Ectodermal cell (in vitro differentiated cells): ENCODE data around the gene PKP4.

ENCODE experiments used
- H3K27ac ChIP-seq: 2 replicates; pipeline ENCODE4 v1.7.0; 2013; ENCODE audit warnings: mild to moderate bottlenecking, low read depth, low read length; ENCODE audit not compliant: insufficient read depth, poor library complexity, severe bottlenecking
- H3K27me3 ChIP-seq: 2 replicates; pipeline ENCODE4 v1.7.0; 2013; ENCODE audit warnings: mild to moderate bottlenecking, low read length; ENCODE audit not compliant: insufficient read depth, control insufficient read depth, poor library complexity, severe bottlenecking
- H3K36me3 ChIP-seq: one replicate; pipeline ENCODE4 v1.7.0; 2013; ENCODE audit warnings: low read length; ENCODE audit not compliant: control insufficient read depth, insufficient read depth
- H3K4me1 ChIP-seq: one replicate; pipeline ENCODE4 v1.7.0; 2013; ENCODE audit warnings: low read length; ENCODE audit not compliant: control insufficient read depth, insufficient read depth
- H3K4me3 ChIP-seq: 2 replicates; pipeline ENCODE4 v1.7.0; 2013; ENCODE audit warnings: low read depth, low read length, control low read depth; ENCODE audit not compliant: insufficient read depth
- H3K9me3 ChIP-seq: 2 replicates; pipeline ENCODE4 v1.7.0; 2013; ENCODE audit warnings: mild to moderate bottlenecking, low read length, moderate library complexity; ENCODE audit not compliant: control insufficient read depth
- WGBS, 2 experiments: methylation state at CpG; one replicate each; pipeline ENCODE4 v1.1.7; 2013; ENCODE audit warnings: missing lambda C conversion rate in 2 of 2; 5-methylcytosine and 5-hydroxymethylcytosine counted together

The PKP4 gene

DNA sequence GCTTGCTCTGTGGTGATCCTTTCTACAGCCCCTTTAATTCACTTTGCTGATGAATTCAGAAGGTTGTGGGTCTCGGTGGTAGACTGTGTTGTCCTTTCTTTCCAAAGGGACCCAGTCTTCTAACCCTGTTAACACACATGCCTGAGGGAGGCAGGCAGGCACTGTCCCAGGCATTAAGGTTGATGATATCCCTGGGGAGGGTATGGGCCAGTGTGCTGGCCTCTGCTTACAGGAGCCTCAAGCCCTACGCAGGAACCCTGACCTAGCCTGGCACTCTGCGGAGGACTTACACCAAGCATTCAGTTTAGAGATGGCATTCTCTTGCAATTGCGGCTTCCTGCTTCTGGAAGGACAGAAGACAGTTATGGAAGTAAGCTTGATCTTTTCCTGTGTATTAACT lies 102.5 kb downstream of the PKP4 start:
- Histone ChIP-seq H3K4me3 (no peak overlapping the region), H3K36me3 (no peaks in the 10 kb centered on the region), H3K27me3 (no peaks in the 10 kb centered on the region), H3K27ac (no peak overlapping the region), H3K9me3 (no peaks in the 10 kb centered on the region), H3K4me1 (no peaks in the 10 kb centered on the region)
- 98 to 99% methylated on average over 4 of the region's 4 CpGs for WGBS, 2 experiments

- Histone ChIP-seq H3K27ac (no peak overlapping the region), H3K4me3 (no peak overlapping the region), H3K9me3 (no peaks in the 10 kb centered on the region), H3K4me1 (no peaks in the 10 kb centered on the region), H3K36me3 (no peaks in the 10 kb centered on the region), H3K27me3 (no peaks in the 10 kb centered on the region)
Measured at GRCh38 chr2:158560259-158560658, 103.5 kb downstream of the PKP4 start.

DNA sequence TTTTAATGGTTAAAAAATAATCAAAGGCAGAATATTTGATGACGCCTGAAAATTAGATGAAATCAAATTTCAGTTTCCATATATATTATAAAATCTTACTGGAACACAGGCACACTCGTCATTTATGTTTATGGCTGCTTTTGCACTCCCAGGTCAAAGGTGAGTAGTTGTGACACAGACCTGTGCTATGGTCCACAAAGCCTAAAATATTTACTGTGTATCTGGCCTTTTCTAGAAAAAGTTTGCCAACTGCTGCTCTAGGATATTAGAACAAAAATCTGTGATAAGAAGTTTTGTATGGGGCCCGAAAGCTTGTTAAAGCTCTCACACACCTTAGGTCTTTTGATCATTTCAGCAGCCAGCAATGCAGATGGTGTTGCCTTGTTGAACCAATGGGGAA lies 104.3 kb downstream of the PKP4 start:
- no peaks in the 10 kb centered on the region for H3K36me3 ChIP-seq
- WGBS, 2 experiments: 88 to 97% methylated on average over 2 of the region's 3 CpGs
- no peak overlapping the region for H3K4me3 ChIP-seq
- H3K4me1 ChIP-seq: no peaks in the 10 kb centered on the region
- H3K27ac ChIP-seq: no peak overlapping the region
- H3K27me3 ChIP-seq: no peaks in the 10 kb centered on the region
- no peaks in the 10 kb centered on the region for H3K9me3 ChIP-seq

GRCh38 chr2:158567208-158567607 lies 110.5 kb downstream of the PKP4 start:
- no peak overlapping the region for H3K4me3 ChIP-seq
- H3K9me3 ChIP-seq: no peaks in the 10 kb centered on the region
- H3K4me1 ChIP-seq: no peaks in the 10 kb centered on the region
- H3K27me3 ChIP-seq: no peaks in the 10 kb centered on the region
- H3K27ac ChIP-seq: no peak overlapping the region
- 91 to 97% methylated on average over 2 of the region's 2 CpGs for WGBS, 2 experiments
- no peaks in the 10 kb centered on the region for H3K36me3 ChIP-seq

- Histone ChIP-seq H3K9me3 (no peaks in the 10 kb centered on the region), H3K4me3 (no peak overlapping the region), H3K4me1 (no peaks in the 10 kb centered on the region), H3K27ac (no peak overlapping the region), H3K36me3 (no peaks in the 10 kb centered on the region), H3K27me3 (no peaks in the 10 kb centered on the region)
- WGBS, 2 experiments: 91 to 97% methylated on average over 2 of the region's 2 CpGs
Measured at GRCh38 chr2:158569284-158569683, 112.5 kb downstream of the PKP4 start.

DNA sequence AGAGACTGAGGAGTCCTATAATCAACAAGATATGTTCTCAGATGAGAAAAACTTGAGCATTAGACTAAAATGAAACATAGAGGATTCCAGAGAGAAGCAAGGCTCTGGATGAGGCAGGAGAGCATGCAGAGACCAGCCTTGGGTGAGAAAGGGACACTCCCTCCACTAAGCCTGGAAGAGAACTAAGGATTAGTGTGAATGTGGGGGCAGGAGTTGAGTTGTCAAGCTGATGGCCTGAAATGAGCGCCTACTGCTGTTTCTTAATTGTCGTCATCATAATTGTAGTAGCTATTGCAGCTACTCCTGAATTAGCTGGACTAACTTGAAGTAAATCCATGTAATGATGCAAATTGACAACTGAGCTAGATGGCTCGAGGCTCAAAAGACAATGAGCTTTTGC lies 114.1 kb downstream of the PKP4 start:
- no peak overlapping the region for H3K27ac ChIP-seq
- no peaks in the 10 kb centered on the region for H3K36me3 ChIP-seq
- WGBS, 2 experiments: 95 to 99% methylated on average over 3 of the region's 3 CpGs
- no peaks in the 10 kb centered on the region for H3K4me1 ChIP-seq
- no peaks in the 10 kb centered on the region for H3K27me3 ChIP-seq
- H3K9me3 ChIP-seq: no peaks in the 10 kb centered on the region
- H3K4me3 ChIP-seq: no peak overlapping the region

- H3K27ac ChIP-seq: no peak overlapping the region
- no peak overlapping the region for H3K4me3 ChIP-seq
- no peaks in the 10 kb centered on the region for H3K4me1 ChIP-seq
- H3K27me3 ChIP-seq: no peaks in the 10 kb centered on the region
- H3K9me3 ChIP-seq: no peaks in the 10 kb centered on the region
- 81% methylated on average over 1 of the region's 1 CpG for WGBS, 2 experiments
- no peaks in the 10 kb centered on the region for H3K36me3 ChIP-seq
Measured at GRCh38 chr2:158573739-158574138, 117.0 kb downstream of the PKP4 start.

GRCh38 chr2:158575051-158575635 lies 118.4 kb downstream of the PKP4 start:
- 94 to 100% methylated on average over 2 of the region's 2 CpGs for WGBS, 2 experiments

GRCh38 chr2:158577141-158577540 lies 120.4 kb downstream of the PKP4 start:
- WGBS, 2 experiments: 95 to 96% methylated on average over 5 of the region's 5 CpGs
- Histone ChIP-seq H3K27me3 (no peaks in the 10 kb centered on the region), H3K9me3 (no peaks in the 10 kb centered on the region), H3K4me3 (no peak overlapping the region), H3K4me1 (no peaks in the 10 kb centered on the region), H3K36me3 (no peaks in the 10 kb centered on the region), H3K27ac (no peak overlapping the region)

More at GRCh38 chr2:158575051-158575635, 118.4 kb downstream of the PKP4 start:
- no peaks in the 10 kb centered on the region for H3K36me3 ChIP-seq
- H3K27ac ChIP-seq: no peak overlapping the region
- no peak overlapping the region for H3K4me3 ChIP-seq
- H3K27me3 ChIP-seq: no peaks in the 10 kb centered on the region
- no peaks in the 10 kb centered on the region for H3K4me1 ChIP-seq
- H3K9me3 ChIP-seq: no peaks in the 10 kb centered on the region

GRCh38 chr2:158578703-158579330 lies 122.1 kb downstream of the PKP4 start:
- Histone ChIP-seq H3K36me3 (peaks cover under 1% of the 10 kb centered on the region), H3K27me3 (no peaks in the 10 kb centered on the region), H3K4me1 (no peaks in the 10 kb centered on the region), H3K4me3 (no peak overlapping the region), H3K9me3 (no peaks in the 10 kb centered on the region), H3K27ac (no peak overlapping the region)
- 88 to 92% methylated on average over 1 of the region's 1 CpG for WGBS, 2 experiments
